Posterior vena cava (tissue), 2 donors: ENCODE results near the gene KIF5A. TPM values are rescaled to one million over a fixed set of nuclear protein-coding genes. Genes with fewer than 3 reads are reported as not detected.
"Not testable (repeated sequence)": the region's sequence is repeated elsewhere in the genome, so short reads cannot be mapped to it uniquely, and the experiment has no call there.

Experiments used
- DNase-seq: peaks from one replicate; pipeline ENCODE4 v3.0.0-alpha.2; 2020; ENCODE audit warnings: low spot score
- intact Hi-C, 2 donors: fragments of 100-400 bp; cut with DNase I; formaldehyde crosslinking; loops; one replicate each; pipeline versions ENCODE4 v1.14.1 to v1.14.2; 2022 to 2023
- long read RNA-seq, 2 donors: library from polyadenylated mRNA; unstranded; transcript quantifications; one replicate each; pipeline ENCODE4 v2.0.0, GENCODE V29; 2020 to 2021
- total RNA-seq, 2 donors: library from RNA; stranded (reverse); fragmentation: NEBNext Ultra II Directional; extraction: Animal tissue kit (Norgen Biotek cat#: 25700); gene quantifications; one replicate each; pipeline ENCODE4 v1.2.1, GENCODE V29; 2021
- donor health status: DM: yes; HTN: yes; CAD: no.
- donor health status: DM: yes; HTN: yes; CAD: no.

KIF5A gene
- total RNA-seq: under 1 TPM; 0.10 to 0.14 TPM
- long read RNA-seq, donor 1: 0 reads
- long read RNA-seq, donor 2: 0 reads

DNA sequence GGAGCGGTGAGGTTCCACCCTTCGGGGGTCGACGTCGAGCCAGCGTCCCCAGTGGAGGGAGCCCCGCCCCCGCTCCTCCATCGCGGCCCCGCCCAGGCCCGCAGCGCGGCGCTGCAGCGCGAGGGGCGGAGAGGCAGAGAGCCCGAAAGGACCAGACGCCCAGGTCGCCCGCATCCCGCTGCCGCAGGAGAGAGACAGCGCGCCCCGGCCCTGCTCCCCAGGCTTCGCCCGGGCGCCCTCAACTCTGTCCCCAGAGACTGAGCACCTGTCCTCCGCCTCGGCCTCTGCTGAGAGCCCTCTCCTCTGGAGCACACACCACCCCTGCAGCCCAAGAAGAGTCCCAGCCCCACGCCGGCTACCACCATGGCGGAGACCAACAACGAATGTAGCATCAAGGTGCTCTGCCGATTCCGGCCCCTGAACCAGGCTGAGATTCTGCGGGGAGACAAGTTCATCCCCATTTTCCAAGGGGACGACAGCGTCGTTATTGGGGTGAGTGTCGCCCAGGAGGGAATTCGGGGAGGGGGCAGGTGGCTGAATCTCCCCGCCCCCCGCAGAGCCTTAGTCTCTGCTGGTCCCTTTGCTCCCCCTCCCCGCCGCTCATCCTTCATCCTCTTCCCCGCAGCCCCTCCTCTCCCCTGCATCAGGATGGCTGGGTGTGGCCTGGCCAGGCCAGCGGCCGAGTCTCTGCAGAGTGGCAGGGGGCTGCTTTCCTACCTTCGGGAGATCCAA lies at the start of gene KIF5A:
TSS of gene KIF5A (plus strand) at position 136 of the 732 bp plus-strand sequence. CDS start at position 364, 228 bp downstream.
- peak; percentile 79 for DNase-seq
- intact Hi-C loops: no loop called here

DNA sequence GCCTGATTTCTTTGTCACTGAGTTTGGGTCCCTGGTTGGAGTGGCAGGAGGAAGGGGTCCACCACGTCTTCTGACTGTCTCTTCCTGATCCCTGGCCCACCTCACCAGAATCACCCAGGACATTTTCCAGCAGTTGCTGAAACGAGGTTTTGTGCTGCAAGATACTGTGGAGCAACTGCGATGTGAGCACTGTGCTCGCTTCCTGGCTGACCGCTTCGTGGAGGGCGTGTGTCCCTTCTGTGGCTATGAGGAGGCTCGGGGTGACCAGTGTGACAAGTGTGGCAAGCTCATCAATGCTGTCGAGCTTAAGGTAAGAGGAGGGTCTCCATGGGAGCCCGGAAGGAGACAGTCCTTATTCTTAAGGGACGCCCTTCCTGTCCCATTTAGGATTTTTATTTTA lies 49.6 kb upstream of the KIF5A start:
- peak; percentile 34 for DNase-seq
- intact Hi-C loops: no loop called here

DNA sequence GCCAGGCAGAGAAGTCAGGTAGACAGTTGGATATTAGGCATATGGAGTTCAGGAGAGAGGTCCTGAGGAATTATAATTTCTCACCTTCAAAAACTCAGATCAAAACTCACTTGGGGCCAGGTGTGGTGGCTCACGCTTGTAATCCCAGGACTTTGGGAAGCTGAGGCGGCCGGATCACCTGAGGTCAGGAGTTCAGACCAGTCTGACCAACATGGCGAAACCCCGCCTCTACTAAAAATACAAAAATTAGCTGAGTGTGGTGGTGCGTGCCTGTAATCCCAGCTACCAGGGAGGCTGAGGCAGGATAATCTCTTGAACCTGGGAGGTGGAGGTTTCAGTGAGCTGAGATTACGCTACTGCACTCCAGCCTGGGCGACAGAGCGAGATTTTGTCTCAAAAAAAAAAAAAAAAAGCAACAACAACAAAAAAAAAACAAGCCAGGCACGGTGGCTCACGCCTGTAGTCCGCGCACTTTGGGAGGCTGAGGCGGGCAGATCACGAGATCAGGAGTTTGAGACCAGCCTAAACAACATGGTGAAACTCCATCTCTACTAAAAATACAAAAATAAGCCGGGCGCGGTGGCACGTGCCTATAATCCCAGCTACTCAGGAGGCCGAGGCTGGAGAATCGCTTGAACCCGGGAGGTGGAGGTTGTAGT lies 47.4 kb upstream of the KIF5A start:
- DNase-seq: peak; percentile 38
- intact Hi-C loops: not testable (repeated sequence)

DNA sequence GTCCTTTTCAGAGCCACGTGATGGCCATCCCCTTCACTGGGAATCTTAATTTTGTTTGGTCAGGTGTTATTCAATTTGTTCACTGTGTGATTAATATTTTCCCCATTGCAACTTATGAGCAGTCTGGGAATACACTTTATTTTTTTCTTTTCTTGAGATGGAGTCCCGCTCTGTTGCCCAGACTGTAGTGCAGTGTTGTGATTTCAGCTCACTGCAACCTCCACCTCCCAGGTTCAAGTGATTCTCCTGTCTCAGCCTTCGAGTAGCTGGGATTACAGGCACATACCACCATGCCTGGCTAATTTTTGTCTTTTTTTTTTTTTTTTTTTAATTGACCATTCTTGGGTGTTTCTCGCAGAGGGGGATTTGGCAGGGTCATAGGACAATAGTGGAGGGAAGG lies 43.3 kb upstream of the KIF5A start:
- intact Hi-C loops: not testable (repeated sequence)

DNA sequence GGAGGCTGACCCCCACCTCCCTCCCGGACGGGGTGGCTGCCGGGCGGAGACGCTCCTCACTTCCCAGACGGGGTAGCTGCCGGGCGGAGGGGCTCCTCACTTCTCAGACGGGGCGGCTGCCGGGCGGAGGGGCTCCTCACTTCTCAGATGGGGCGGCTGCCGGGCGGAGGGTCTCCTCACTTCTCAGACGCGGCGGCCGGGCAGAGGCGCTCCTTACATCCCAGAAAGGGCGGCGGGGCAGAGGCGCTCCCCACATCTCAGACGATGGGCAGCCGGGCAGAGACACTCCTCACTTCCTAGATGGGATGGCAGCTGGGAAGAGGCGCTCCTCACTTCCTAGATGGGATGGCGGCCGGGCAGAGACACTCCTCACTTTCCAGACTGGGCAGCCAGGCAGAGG lies 42.0 kb upstream of the KIF5A start:
- intact Hi-C loops: not testable (repeated sequence)
- DNase-seq: peak; percentile 54

More for the DNA sequence above, 43.3 kb upstream of the KIF5A start:
- DNase-seq: peak; percentile 14

DNA sequence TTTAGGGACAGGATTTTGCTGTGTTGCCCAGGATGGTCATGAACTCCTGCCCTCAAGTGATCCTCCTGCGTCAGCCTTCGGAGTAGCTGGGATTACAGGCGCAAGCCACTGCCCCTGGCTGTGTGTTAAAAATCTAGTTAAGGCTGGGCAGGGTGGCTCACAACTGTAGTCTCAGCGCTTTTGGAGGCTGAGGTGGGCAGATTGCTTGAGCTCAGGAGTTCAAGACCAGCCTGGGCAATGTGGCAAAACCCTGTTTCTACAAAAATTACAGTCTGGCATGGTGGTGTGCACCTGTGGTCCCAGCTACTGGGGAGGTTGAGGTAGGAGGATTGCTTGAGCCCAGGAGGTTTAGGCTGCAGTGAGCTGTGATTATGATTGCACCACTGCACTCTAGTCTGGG lies 38.7 kb upstream of the KIF5A start:
- no peak for DNase-seq
- intact Hi-C loops: no loop called here

DNA sequence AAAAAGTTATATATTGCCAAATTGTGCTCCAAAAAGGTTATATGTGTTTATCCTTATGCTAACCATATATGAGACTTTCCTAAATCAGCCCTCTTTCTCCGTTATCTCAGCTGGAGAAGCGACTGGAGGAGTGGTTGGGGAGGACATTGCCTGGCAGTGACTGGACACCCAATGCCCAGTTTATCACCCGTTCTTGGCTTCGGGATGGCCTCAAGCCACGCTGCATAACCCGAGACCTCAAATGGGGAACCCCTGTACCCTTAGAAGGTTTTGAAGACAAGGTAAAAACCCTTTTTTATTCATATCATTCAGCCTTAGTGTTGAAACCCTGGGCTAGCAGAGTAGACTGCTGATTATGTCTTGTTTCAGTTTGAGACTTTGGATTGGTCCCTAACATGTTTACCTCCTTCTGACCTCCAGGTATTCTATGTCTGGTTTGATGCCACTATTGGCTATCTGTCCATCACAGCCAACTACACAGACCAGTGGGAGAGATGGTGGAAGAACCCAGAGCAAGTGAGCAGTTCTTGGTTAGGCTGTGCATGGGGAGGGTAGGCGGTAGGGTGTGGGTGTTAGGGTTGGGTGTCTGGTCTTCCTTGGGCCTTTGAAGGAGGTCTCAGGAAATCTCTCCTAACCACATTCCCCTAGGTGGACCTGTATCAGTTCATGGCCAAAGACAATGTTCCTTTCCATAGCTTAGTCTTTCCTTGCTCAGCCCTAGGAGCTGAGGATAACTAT lies 38.1 kb upstream of the KIF5A start:
- intact Hi-C loops: no loop called here
- DNase-seq: no peak

DNA sequence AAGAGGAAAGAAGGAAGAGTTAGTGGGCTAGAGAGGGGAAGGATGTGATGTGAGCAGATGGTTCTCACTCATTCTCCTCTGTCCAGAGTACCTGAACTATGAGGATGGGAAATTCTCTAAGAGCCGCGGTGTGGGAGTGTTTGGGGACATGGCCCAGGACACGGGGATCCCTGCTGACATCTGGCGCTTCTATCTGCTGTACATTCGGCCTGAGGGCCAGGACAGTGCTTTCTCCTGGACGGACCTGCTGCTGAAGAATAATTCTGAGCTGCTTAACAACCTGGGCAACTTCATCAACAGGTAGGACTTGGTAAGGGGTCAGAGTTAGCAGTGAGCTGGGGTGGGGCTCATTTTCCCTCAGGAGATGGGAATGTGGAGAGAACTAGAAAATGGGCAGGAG lies 37.2 kb upstream of the KIF5A start:
- DNase-seq: no peak
- intact Hi-C loops: no loop called here

DNA sequence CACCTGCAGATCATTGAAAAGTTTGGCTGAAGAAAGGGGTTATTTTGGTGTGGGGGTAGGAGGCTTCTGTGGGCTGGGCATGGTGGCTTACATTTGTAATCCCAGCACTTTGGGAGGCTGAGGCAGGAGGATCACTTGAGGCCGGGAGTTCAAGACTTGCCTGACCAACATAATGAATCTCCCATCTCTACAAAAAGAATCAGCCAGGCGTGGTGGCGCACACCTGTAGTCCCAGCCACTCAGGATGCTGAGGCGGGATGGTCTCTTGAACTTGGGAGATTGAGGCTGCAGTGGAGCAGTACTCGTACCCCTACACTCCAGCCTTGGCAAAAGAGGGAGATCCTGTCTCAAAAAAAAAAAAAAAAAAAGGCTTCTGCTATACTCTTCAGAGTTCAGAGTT lies 36.6 kb upstream of the KIF5A start:
- intact Hi-C loops: no loop called here
- DNase-seq: no peak

DNA sequence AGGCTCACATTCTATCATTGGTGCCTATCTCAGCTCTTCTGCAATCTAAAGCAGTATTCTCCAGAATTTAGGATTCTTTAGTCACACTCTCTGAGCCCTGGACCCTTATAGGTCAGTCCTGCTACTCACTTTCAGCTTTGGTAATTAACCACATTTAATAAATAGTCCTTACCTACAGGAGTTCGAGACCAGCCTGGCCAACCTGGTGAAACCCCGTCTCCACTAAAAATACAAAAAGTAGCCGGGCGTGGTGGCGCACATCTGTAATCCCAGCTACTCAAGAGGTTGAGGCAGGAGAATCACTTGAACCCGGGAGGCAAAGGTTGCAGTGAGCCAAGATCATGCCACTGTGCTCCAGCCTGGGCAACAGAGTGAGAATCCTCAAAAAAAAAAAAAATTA lies 36.2 kb upstream of the KIF5A start:
- DNase-seq, intact Hi-C loops: not testable (repeated sequence)

DNA sequence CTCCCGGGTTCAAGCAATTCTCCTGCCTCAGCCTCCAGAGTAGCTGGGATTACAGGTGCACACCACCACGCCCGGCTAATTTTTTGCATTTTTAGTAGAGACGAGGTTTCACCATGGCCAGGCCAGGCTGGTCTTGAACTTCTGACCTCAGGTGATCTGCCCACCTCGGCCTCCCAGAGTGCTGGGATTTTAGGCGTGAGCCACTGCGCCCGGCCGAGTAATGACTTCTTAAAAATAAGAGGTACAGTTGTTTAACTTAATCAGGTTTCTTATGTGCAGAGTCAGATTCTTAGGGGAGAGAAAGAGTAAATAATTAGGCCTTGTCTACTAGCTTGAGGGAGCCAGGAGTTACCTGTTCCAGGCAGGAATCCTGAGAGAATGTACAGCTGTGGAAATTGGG lies 35.6 kb upstream of the KIF5A start:
- intact Hi-C loops, DNase-seq: not testable (repeated sequence)

DNA sequence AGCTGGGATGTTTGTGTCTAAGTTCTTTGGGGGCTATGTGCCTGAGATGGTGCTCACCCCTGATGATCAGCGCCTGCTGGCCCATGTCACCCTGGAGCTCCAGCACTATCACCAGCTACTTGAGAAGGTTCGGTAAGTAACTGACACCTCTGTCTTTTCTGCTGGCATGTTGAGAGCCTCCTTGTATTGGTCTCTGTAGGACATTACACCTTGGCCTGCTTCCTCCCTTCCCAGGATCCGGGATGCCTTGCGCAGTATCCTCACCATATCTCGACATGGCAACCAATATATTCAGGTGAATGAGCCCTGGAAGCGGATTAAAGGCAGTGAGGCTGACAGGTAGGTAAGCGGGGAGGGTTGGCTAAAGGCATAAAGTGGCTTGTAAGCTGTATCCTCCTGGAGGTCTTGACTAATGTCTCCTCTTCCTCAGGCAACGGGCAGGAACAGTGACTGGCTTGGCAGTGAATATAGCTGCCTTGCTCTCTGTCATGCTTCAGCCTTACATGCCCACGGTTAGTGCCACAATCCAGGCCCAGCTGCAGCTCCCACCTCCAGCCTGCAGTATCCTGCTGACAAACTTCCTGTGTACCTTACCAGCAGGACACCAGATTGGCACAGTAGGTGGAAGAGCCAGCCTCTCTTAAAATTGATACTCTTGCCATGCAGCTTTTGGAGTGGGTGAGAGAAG lies 35.0 kb upstream of the KIF5A start:
- intact Hi-C loops: no loop called here
- DNase-seq: no peak

DNA sequence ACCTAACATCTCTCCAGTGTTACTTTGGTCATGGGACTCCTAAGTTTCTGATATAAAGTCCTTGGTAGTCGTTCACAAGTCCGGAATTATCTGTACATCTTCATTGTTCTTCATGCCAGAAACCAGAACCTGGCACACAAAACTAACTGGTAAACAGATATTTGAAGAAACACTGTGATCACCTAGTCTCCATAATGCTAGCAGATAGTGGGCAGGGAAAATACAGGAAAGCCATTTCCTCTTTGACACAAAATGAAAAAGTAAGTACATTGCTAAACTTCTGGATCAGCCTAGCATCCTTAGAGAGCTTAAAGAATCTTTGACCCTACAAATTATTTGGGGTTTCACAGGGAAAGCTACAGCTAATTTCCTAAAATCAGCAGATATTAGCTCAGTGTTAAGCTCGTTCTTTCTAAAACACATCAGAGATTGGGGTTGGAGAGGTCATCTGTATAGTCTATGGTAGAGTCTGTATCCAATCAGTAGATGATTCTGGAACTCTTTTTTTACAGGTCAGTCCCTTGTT lies 34.4 kb upstream of the KIF5A start:
- no peak for DNase-seq
- intact Hi-C loops: no loop called here

DNA sequence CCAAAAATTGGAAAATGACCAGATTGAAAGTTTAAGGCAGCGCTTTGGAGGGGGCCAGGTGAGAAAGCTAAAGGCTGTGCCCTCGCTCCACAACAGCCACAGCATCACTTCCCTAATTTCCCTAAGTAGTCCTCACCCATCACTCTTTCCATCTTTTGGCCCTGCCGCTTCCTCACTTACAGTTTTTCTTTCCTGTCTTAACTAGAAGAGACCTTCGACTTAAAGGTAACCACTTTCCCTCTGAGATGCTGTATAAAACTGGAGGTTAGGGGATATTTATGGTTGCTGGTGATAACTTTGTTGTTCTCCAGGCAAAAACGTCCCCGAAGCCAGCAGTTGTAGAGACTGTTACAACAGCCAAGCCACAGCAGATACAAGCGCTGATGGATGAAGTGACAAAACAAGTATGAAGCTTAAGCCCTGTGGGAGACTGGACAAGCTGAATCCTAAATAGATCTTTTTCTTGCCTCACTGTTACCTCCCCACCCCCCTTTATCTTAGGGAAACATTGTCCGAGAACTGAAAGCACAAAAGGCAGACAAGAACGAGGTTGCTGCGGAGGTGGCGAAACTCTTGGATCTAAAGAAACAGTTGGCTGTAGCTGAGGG lies 33.8 kb upstream of the KIF5A start:
- DNase-seq: no peak
- intact Hi-C loops: no loop called here

DNA sequence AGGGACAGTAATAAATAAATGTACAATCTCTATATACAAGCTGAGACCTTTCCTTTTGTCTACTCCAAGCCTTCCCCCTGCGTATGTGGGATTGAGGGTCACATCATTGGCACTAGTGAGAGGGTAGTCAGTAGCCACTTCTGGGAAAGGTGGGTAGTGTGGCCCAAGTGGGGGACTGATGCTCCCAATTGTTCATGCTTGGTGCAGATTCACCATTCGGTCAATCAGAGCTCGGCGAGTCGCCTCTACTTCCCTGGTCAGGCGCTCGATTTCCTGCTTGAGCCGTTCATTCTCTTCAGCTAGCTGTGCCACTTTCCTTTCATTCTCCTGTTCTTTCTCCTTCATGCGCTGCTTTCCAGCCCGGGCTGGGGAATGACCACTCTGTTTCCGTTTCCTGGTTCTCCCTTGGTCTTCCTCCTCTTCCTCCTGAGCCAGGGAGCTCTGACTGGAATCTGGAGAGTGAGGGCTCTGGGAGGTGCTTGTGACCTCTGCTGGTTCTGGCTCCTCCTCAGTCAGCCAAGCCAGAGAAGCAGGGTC lies 33.2 kb upstream of the KIF5A start:
- no peak for DNase-seq
- intact Hi-C loops: no loop called here

DNA sequence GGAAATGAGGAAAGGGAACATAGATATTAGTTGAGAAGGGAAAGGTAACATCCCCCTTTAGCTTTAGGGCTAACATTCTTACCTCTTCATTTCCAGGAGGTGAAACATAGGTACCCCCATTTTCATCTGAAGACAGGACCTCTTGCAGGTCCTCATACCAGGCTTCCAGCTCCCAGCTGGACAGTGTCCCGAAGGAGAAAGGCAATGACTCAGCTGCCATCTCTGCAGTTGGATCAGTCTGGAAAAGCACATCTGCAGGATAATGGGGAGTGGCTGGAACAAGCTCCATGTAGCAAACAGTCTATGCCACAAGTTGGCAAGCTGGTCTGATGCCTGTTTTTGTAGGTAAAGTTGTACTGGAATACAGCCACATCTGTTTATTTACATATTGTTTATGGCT lies 32.7 kb upstream of the KIF5A start:
- intact Hi-C loops: no loop called here

DNA sequence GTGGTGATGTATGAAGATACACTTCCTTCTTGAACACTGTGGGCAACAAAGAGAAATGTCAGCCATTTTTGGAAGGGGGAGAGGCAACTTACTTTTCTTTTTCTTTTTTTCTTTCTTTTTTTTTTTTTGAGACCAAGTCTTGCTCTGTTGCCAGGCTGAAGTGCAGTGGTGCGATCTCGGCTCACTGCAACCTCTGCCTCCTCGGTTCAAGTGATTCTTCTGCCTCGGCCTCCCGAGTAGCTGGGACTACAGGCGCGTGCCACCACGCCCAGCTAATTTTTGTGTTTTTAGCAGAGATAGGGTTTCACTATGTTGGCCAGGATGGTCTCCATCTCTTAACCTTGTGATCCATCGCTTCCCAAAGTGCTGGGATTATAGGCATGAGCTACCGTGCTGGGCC lies 32.1 kb upstream of the KIF5A start:
- DNase-seq, intact Hi-C loops: not testable (repeated sequence)

More for the DNA sequence above, 32.7 kb upstream of the KIF5A start:
- no peak for DNase-seq

DNA sequence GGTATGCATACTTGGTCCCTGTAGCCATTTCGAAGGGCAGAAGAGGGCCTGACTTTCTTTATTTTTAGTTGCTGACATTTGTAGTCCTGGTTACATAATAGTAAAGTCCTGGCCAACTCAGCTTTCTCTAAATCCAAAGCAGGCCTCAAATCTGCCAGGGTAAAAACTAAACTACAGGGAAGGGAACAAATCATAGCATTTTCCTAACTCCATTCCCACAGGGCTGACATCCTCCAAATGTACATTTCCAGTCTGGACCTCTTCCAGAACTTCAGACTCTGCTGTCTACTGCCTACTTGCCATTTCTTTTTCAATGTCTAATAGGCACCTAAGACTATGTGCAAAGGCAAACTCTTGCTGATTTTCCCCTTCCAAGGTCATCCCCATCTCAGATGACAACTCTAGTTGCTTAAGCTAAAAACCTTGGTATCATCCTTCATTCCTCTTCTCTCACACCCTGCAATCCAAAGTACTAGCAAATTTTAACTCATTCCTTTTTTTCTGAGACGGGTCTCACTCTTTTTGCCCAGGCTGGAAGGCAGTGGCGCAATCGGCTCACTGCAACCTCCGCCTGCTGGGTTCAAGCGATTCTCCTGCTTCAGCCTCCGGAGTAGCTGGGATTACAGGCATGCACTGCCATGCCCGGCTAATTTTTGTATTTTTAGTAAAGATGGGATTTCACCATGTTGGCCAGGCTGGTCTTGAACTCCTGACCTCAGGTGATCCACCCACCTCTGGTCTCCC lies 31.5 kb upstream of the KIF5A start:
- intact Hi-C loops: no loop called here
- DNase-seq: no peak
